Nephron progenitor cell (in vitro differentiated cells): ENCODE measurements around the gene SIX6.
"Not testable (repeated sequence)": the region's sequence is repeated elsewhere in the genome, so short reads cannot be mapped to it uniquely, and the experiment has no call there.

Source experiments
- DNase-seq: peaks from one replicate; pipeline ENCODE4 v3.0.0; 2021
- H3K27ac Mint-ChIP-seq: 2 replicates; pipeline ENCODE4 v1.8.0; 2021; ENCODE audit warnings: mild to moderate bottlenecking, moderate library complexity, mixed read lengths
- H3K27me3 Mint-ChIP-seq: 2 replicates; pipeline ENCODE4 v1.8.0; 2021; ENCODE audit warnings: mild to moderate bottlenecking, low read depth, mixed read lengths; ENCODE audit not compliant: poor library complexity
- H3K36me3 Mint-ChIP-seq: 2 replicates; pipeline ENCODE4 v1.8.0; 2021; ENCODE audit warnings: low read depth, mixed read lengths
- H3K4me1 Mint-ChIP-seq: 2 replicates; pipeline ENCODE4 v1.8.0; 2021; ENCODE audit warnings: mixed read lengths
- H3K4me3 Mint-ChIP-seq: 2 replicates; pipeline ENCODE4 v1.8.0; 2021; ENCODE audit warnings: mild to moderate bottlenecking, moderate library complexity, mixed read lengths
- H3K9me3 Mint-ChIP-seq: 2 replicates; pipeline ENCODE4 v1.8.0; 2021; ENCODE audit warnings: mild to moderate bottlenecking, moderate library complexity, mixed read lengths
- CTCF ChIP-seq: fragments of 200-600 bp; sonication (generic); IDR thresholded peaks from 2 replicates; pipeline ENCODE4 v1.5.0; 2021; ENCODE audit warnings: antibody characterized with exemption

The SIX6 gene

GRCh38 chr14:60508707-60509437 lies at the start of gene SIX6:
SIX6 (plus strand) TSS chr14:60509146; CDS start chr14:60509399, 253 bp downstream.
- H3K36me3 Mint-ChIP-seq: no peaks in the 10 kb centered on the region
- TF ChIP-seq CTCF: peak; percentile 8
- H3K4me1 Mint-ChIP-seq: peaks cover 25% of the 10 kb centered on the region
- DNase-seq: peak; percentile 73
- H3K4me3 Mint-ChIP-seq: peak within 1 kb of the TSS; percentile 42
- H3K27ac Mint-ChIP-seq: no peak within 1 kb of the TSS
- H3K27me3 Mint-ChIP-seq: peaks cover 100% of the 10 kb centered on the region
- H3K9me3 Mint-ChIP-seq: no peaks in the 10 kb centered on the region

GRCh38 chr14:60480248-60480647 lies 28.7 kb upstream of the SIX6 start:
- H3K36me3 Mint-ChIP-seq: peaks cover 47% of the 10 kb centered on the region
- H3K4me3 Mint-ChIP-seq, H3K4me1 Mint-ChIP-seq, DNase-seq, H3K27ac Mint-ChIP-seq: not testable (repeated sequence)
- peaks cover 16% of the 10 kb centered on the region for H3K27me3 Mint-ChIP-seq
- H3K9me3 Mint-ChIP-seq: peaks cover 45% of the 10 kb centered on the region

GRCh38 chr14:60482743-60483142 lies 26.2 kb upstream of the SIX6 start:
- Mint-ChIP-seq H3K4me1 (no peaks in the 10 kb centered on the region), H3K27ac (no peak overlapping the region), H3K4me3 (no peak overlapping the region), H3K9me3 (peaks cover 31% of the 10 kb centered on the region), H3K27me3 (peaks cover 15% of the 10 kb centered on the region), H3K36me3 (peaks cover 31% of the 10 kb centered on the region)
- no peak for TF ChIP-seq CTCF
- DNase-seq: no peak

GRCh38 chr14:60485057-60485597 lies 23.8 kb upstream of the SIX6 start:
- DNase-seq: peak; percentile 11
- peaks cover 20% of the 10 kb centered on the region for H3K36me3 Mint-ChIP-seq
- peak overlapping the region; percentile 85 for H3K4me3 Mint-ChIP-seq
- peaks cover 13% of the 10 kb centered on the region for H3K27me3 Mint-ChIP-seq
- TF ChIP-seq CTCF: no peak
- no peak overlapping the region for H3K27ac Mint-ChIP-seq
- H3K9me3 Mint-ChIP-seq: peaks cover 17% of the 10 kb centered on the region
- H3K4me1 Mint-ChIP-seq: no peaks in the 10 kb centered on the region

- Mint-ChIP-seq H3K27me3 (peaks cover 13% of the 10 kb centered on the region), H3K9me3 (peaks cover 12% of the 10 kb centered on the region)
- peak; percentile 81 for DNase-seq
These were observed 23.2 kb upstream of the SIX6 start, which contains the start of gene C14orf39 for GRCh38 chr14:60485598-60486251. C14orf39 (minus strand) TSS chr14:60486063; CDS start chr14:60485078, 985 bp downstream.

More at GRCh38 chr14:60485598-60486251, 23.2 kb upstream of the SIX6 start, which contains the start of gene C14orf39:
- Mint-ChIP-seq H3K4me1 (no peaks in the 10 kb centered on the region), H3K27ac (no peak within 1 kb of the TSS), H3K36me3 (peaks cover 14% of the 10 kb centered on the region), H3K4me3 (peak within 1 kb of the TSS; percentile 85)
- no peak for TF ChIP-seq CTCF
